M059J (cell line): Measurements from ENCODE around the gene IGSF23. TPM values are rescaled to one million over a fixed set of nuclear protein-coding genes. Genes with fewer than 3 reads are reported as not detected.

Experiments
- DNase-seq: peaks from one replicate; pipeline ENCODE4 v3.0.0-alpha.2; 2012; ENCODE audit warnings: low read depth
- total RNA-seq: library from RNA; depleted of rRNA; stranded (reverse); fragments of >200 nt; shearing (Covaris generic); gene quantifications from 2 replicates; pipeline ENCODE4 v1.2.3, GENCODE V29; 2014

The IGSF23 gene
- total RNA-seq, 1 experiment from 2014 or later, result 0.22 TPM

DNA sequence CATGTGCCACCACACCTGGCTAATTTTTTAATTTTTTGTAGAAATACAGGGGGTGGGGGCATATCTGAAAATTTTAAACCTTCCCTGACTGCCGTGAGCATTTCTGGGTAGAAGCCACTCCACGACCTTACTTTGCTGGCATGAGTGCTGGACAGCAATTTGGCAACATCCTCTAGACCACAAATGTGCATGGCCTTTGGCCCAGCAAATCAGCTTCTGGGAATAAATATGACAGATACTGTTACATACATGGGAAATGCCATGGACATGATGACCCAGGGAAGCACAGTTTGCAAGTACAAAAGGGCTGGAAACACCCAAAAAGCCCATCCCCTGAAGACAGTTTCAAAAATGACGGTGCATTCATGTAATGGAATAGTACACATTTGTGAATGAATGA lies 27.2 kb downstream of the IGSF23 start:
- peak; percentile 85 for DNase-seq

DNA sequence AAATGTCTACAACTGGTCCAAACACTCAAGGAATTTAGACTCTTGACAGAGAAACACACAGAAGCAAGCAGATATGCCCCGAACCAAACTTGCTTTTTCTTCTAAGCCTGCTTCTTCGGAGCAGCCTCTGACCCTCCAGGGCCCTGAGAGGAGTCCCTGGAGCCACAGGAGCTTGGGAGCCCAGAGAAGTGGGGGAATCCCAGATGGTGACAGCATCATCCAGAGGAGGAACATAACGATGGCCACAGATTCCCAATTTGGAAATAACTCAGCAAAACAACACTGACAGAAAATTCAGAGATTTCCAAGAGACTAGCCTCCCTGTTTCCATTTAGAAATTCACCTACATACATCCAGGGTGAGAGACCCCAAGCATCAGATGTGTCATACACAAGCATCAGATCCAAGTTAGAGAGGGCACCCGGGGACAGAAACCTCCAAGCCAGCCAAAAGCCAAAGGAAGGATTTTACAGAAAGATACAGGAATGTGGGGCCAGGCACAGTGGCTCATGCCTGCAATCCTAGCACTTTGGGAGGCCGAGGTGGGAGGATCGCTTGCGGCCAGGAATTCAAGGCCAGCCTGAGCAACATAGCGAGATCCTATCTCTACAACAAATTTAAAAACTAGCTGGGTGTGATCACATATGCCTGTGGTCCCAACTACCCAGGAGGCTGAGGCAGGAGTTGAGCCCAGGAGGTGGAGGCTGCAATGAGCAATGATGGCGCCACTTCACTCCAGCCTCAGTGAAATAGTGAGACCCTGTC lies 28.3 kb downstream of the IGSF23 start:
- no peak for DNase-seq

DNA sequence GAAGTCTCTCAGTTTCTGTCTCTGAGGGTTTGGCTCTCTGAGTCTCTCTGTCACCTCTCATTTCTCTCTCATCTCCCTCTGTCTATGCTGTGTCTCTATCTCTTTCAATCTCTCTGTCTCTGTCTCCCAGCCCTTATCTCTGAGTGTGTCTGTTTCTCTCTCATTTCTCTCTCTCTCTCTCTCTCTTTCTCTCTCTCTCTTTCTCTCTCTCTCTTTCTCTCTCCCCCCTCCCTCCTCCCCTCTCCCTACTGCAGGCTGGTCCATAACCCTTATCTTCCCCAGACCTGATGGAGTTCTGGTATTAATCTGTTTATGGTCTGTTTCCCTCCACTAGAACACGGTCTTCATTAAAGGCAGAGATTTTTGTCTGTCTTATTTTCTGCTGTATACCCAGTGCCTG lies 29.0 kb downstream of the IGSF23 start:
- DNase-seq, result no peak

DNA sequence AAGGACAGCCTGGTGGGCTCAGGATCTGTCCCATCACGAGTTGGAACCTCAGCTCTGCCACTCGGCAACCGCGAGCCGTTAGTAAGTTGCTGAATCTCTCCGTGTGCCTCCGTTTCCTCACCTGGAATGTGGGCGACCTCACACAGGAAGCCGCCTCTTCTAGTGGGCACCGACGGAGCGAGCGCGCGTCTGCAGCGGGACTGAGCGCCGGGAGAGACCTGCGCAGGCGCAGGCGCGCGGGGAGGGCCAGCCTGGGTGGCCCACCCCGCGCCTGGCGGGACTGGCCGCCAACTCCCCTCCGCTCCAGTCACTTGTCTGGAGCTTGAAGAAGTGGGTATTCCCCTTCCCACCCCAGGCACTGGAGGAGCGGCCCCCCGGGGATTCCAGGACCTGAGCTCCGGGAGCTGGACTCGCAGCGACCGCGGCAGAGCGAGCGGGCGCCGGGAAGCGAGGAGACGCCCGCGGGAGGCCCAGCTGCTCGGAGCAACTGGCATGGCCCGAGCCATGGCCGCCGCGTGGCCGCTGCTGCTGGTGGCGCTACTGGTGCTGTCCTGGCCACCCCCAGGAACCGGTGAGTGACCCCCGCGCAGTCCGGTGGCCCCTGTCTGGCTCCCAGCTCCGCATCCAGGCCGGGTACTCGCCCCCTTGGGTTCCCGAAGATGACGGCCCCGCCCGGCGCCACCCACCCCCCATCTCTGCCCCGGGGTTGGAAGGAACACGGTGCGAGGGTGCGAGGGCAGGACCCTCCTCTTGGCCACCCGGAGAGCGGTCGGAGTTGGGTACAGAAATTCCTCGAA lies 30.4 kb downstream of the IGSF23 start, which contains the start of gene PVR:
TSS of gene PVR (plus strand) at position 306 of the 797 bp plus-strand sequence. CDS start at position 493, 187 bp downstream.
- peak; percentile 86 for DNase-seq

DNA sequence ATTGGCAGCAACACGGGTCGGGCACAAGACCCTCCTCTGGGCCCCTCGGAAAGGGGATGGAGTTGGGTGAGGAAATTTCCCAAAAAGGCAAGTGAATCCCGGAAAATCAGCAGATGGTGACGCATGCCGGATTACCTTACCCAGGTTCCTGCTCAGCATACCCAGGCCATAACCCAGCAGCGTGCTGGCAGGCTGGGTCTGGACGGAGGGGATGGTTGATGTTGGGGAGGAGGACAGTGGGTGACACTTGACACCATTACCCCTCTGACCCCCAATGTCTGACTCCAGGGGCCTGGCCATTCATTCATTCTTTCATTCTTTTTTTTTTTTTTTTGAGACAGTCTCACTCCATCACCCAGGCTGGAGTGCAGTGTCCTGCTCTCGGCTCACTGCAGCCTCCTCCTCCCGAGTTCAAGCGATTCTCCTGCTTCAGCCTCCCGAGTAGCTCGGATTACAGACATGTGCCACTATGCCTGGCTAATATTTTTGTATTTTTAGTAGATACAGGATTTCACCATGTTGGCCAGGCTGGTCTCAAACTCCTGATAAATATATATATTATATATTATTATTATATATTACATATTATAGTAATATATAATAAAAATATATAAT lies 31.1 kb downstream of the IGSF23 start:
- DNase-seq, result peak; percentile 72

DNA sequence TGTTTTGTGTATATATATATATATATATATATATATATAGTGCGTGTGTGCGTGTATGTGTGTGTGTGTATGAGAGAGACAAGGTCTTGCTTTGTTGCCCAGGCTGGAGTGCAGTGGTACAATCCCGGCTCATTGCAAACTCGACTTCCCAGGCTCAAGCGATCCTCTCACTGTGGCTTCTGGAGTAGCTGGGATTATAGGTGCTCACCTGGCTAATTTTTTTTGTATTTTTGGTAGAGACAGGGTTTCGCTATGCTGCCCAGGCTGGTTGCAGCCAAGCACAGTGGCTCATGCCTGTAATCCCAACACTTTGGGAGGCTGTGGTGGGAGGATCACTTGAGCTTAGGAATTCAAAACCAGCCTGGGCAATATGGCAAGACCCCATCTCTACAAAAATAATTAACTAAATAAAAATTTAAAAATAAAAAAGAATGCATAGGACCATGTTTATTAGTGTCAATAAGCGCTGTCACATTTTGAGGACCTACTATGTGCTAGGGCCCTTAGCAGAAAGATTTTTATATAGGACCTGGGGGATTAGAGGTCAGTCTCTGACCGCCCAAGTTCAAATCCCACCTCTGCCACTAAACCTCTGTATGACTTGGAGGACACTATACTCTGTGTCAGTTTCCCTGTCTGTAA lies 32.2 kb downstream of the IGSF23 start:
- DNase-seq, result no peak

DNA sequence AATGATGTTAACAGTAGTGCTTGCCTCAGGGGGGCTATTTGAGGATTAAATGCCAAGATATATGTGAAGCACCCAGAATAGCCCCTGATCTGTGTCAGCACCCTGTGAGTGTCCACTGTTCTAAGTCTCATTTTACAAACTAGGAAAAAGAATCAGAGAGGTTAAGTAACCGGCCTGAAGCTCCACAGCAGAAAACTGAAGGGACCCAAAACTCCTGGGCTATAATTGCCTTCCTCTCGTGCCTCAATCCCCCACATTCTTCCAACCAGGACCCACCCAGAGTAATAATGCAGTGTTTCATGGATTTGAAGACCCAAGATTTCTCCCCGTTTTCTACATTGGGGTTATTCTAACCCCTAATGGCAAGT lies 32.7 kb downstream of the IGSF23 start:
- no peak for DNase-seq

DNA sequence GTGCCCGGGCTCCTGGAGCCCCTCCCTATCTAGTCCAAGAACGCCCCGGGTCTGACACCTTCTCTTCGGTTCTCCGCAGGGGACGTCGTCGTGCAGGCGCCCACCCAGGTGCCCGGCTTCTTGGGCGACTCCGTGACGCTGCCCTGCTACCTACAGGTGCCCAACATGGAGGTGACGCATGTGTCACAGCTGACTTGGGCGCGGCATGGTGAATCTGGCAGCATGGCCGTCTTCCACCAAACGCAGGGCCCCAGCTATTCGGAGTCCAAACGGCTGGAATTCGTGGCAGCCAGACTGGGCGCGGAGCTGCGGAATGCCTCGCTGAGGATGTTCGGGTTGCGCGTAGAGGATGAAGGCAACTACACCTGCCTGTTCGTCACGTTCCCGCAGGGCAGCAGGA lies 33.8 kb downstream of the IGSF23 start:
- DNase-seq, result no peak

DNA sequence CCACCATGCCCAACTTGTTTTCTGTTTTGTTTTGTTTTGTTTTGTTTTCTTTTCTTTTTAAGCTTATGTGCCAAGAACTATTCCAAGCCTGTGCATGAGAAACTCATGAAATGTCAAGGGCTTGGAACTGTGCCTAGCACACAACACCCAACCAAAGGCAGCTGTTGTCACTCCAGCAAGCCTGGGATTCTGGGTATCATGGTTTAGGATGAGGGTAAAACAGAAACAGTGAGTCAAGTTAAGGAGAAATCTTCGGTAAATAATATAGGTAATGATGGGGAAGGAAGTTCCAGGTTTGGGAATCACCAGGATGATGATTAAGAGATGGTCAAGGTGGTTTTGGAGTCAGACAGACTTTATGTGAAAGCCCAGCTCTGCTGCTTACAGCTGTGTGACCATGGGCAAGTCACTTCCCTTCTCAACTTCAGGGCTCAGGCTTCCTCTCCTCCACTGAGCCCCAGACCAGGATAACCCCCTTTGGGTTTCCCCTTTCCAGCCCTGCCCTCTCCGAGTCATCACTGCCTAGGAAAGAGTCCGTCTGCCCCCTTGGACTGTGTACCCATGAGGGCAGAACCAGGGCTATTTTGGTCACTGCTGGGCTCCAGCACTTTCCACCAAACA lies 35.4 kb downstream of the IGSF23 start:
- DNase-seq, result peak; percentile 75

DNA sequence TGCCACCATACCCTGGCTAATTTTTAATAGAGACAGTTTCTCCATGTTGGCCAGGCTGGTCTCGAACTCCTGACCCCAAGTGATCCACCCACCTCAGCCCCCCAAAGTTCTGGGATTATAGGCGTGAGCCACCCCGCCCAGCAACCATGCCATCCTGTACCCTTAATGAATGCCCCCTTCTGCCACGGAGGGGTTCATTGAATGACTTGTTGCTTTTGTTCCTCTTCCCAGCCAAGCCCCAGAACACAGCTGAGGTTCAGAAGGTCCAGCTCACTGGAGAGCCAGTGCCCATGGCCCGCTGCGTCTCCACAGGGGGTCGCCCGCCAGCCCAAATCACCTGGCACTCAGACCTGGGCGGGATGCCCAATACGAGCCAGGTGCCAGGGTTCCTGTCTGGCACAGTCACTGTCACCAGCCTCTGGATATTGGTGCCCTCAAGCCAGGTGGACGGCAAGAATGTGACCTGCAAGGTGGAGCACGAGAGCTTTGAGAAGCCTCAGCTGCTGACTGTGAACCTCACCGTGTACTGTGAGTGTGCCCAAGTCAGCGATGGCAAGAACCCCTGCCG lies 36.3 kb downstream of the IGSF23 start:
- no peak for DNase-seq

DNA sequence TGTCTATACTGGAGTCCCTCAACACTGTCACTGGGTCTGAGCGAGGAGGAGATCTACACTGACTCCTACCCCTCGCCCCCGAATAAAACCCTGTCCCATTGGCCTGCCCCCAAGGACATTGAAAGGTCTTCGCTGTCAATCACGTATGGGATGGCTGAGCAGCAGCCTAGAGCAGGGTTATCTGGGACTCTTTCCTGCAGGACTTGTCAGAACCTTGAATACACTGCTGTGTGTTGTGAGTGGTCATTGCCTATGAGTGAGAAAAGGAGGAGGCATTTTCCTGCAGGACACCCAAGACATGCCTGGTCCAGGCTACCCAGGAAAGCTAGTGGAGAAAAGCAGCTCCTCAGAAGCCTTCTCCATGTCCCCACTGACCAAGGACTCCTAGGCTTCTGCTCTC lies 40.0 kb downstream of the IGSF23 start:
- DNase-seq, result no peak

DNA sequence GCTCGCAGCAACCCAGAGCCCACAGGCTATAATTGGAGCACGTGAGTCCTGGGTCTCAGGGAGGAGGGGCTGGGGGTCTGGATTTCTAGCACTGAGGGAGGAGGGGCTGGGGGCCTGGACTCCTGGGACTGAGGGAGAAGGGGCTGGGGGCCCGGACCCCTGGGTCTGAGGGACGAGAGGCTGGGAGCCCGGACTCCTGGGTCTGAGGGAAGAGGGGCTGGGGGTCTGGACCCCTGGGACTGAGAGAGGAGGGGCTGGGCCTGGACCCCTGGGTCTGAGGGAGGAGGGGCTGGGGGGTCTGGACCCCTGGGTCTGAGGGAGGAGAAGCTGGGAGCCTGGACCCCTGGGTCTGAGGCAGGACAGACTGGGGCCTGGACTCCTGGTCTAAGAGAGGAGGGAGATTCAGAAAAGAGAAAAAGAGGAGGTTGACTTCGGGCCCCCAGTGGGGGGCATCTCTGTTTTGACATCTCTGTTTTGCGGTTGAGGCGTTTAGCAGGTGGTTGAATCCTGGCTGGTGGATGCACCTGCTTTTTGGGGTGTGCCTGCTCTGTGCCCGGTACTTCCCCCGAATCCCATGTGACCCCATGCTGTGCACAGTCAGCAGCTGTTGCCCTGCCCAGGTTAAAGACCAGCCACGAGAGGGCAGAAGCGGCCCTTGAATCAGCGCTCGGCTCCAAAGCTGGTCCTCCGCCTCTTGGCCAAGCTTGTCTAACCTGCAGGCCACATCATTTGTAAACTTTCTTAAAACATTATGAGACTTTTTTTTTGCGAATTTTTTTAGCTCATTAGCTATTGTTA lies 40.8 kb downstream of the IGSF23 start:
- peak; percentile 46 for DNase-seq

DNA sequence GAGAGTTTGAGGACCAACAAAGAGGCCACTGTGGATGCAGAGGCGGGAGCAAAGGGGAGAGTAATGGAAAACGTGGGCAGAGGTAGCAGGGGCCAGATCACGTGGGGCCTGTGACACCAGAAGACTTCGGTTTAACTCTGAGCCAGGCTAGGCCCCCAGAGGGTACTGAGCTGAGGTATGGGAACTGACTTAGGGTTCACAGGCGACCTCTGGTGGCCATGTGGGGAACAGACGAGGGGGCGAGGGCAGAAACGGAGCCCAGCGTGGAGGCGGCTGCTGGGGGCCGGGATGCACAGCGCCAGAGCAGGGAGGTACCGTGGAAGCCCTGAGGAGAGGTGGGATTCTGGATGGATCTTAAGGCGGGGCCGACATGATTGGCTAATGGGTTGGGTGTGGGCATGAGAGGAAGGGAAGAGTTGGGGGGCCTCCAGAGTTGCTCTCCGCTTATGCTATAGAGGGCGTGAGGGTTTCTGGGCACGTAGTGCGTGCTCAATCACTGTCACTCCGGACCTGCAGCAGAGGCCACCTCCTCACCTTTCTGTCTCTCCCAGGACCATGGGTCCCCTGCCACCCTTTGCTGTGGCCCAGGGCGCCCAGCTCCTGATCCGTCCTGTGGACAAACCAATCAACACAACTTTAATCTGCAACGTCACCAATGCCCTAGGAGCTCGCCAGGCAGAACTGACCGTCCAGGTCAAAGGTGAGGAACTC lies 44.0 kb downstream of the IGSF23 start:
- peak; percentile 46 for DNase-seq

DNA sequence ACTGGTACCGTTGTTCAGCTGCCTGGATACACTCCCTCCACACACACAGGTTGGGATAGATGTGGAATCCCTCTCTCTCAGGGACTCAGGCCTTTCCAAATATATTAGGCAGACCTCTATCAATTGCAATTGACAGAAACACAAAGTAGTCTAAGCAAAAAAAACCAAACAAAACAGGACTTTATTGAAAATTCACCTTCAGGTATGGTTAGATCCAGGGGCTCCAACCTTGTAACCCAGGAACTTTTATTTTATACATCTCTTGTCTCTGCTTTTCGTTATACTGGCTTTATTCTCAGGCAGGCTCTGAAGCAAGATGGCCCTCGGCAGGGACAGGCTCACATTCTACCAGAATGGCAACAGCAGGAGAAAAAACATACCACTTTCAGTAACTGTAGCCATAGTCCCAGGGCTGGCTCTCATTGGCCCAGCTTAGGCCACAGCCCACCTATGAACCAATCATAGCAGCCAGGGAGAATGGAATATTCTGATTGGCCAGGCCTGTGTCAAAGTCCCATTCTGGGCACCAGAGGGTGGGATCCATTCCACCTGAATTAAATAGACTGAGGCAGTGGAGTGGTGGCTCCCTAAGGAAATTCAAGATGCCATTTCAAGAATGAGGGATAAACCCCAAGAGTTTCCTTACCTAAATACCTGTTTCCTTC lies 44.8 kb downstream of the IGSF23 start:
- no peak for DNase-seq

DNA sequence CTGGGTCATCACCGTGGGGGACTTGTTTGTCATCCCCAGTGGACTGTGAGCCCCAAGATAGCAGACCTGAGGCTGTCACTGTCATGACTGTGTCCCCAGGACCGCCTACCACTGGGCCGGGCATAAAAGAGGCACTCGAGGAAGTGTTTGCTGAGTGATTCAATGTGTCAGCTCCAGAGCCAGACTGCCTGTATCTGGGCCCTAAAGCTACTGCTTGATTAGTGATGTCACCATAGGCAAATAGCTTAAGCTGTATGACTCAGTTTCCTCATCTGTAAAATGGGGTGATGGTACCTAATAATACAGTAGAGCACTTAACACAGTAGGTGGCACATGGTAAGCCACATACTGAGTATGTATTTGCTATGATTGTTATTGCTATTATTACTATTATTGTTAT lies 46.7 kb downstream of the IGSF23 start:
- no peak for DNase-seq

DNA sequence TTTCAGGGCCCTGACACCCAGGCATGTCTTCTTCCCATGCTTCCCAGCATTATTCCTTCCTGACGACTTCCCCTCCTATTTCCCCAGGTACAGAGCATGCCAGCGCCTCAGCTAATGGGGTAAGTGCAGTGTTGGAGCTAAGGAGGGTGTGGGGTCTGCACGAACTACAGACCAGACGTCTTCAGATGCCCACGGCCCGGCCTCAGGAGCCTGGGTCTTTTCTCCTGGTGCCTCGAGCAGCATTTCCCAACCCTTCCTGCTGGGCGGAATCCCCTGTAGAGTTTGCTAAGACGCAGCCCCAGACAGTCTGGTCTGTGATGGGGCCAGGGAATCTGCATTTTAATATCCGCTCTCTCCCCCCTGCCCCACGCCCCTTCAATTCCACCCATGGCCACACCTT lies 47.8 kb downstream of the IGSF23 start:
- no peak for DNase-seq

DNA sequence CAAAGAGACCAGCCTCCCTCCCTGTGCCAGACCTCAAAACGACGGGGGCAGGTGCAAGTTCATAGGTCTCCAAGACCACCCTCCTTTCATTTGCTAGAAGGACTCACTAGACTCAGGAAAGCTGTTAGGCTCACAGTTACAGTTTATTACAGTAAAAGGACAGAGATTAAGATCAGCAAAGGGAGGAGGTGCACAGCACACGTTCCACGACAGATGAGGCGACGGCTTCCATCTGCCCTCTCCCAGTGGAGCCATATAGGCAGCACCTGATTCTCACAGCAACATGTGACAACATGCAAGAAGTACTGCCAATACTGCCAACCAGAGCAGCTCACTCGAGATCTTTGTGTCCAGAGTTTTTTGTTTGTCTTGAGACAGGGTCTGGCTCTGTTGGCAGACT lies 48.5 kb downstream of the IGSF23 start:
- DNase-seq, result no peak

DNA sequence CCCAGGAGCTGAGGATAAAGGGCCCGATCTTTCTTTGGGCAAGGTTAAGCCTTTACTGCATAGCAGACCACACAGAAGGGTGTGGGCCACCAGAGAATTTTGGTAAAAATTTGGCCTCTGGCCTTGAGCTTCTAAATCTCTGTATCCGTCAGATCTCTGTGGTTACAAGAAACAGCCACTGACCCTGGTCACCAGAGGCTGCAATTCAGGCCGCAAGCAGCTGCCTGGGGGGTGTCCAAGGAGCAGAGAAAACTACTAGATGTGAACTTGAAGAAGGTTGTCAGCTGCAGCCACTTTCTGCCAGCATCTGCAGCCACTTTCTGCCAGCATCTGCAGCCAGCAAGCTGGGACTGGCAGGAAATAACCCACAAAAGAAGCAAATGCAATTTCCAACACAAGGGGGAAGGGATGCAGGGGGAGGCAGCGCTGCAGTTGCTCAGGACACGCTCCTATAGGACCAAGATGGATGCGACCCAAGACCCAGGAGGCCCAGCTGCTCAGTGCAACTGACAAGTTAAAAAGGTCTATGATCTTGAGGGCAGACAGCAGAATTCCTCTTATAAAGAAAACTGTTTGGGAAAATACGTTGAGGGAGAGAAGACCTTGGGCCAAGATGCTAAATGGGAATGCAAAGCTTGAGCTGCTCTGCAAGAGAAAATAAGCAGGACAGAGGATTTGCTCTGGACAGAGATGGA lies 49.5 kb downstream of the IGSF23 start:
- peak; percentile 87 for DNase-seq

DNA sequence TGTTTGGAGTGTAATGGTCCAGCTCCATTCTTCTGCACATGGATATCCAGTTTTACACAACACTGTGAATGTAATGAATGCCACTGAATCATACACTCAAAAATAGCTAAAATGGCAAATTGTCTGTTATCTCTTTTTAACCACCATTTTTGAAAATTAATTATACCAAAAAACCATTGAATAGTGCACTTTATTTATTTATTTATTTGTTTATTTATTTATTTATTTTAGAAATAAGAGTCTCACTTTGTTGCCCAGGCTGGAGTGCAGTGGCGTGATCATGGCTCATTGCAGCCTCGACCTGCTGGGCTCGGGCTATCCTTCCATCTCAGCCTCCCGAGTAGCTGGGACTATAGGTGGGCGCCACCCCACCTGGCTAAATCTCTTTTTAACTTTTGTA lies 50.6 kb downstream of the IGSF23 start:
- DNase-seq, result no peak
